Parathyroid adenoma (tissue), 2 donors: ENCODE data around the gene YJEFN3.

Source experiments
- H2AFZ ChIP-seq: fragments of 300-600 bp; sonication (generic); one replicate; pipeline ENCODE4 v1.7.0; 2017; ENCODE audit warnings: antibody characterized with exemption, mild to moderate bottlenecking
- H3K27ac ChIP-seq: fragments of 300-600 bp; sonication (generic); one replicate; pipeline ENCODE4 v1.7.0; 2017
- H3K27me3 ChIP-seq: fragments of 300-600 bp; sonication (generic); one replicate; pipeline ENCODE4 v1.7.0; 2017; ENCODE audit warnings: low read length; ENCODE audit not compliant: control insufficient read depth, insufficient read depth
- H3K36me3 ChIP-seq: fragments of 300-600 bp; sonication (generic); one replicate; pipeline ENCODE4 v1.7.0; 2017; ENCODE audit warnings: low read length; ENCODE audit not compliant: control insufficient read depth, insufficient read depth
- H3K4me1 ChIP-seq: fragments of 300-600 bp; sonication (generic); one replicate; pipeline ENCODE4 v1.7.0; 2017; ENCODE audit warnings: control low read depth
- H3K4me2 ChIP-seq: fragments of 300-600 bp; sonication (generic); one replicate; pipeline ENCODE4 v1.7.0; 2017; ENCODE audit warnings: low read length
- H3K4me3 ChIP-seq: fragments of 300-600 bp; sonication (generic); one replicate; pipeline ENCODE4 v1.7.0; 2017; ENCODE audit warnings: low read depth, low read length
- H3K79me2 ChIP-seq: fragments of 300-600 bp; sonication (generic); one replicate; pipeline ENCODE4 v1.7.0; 2017; ENCODE audit warnings: control low read depth
- H3K9ac ChIP-seq: fragments of 300-600 bp; sonication (generic); one replicate; pipeline ENCODE4 v1.7.0; 2017; ENCODE audit warnings: mild to moderate bottlenecking
- H3K9me3 ChIP-seq: fragments of 300-600 bp; sonication (generic); one replicate; pipeline ENCODE4 v1.7.0; 2017; ENCODE audit warnings: low read length; ENCODE audit not compliant: control insufficient read depth
- CTCF ChIP-seq: fragments of 300-600 bp; sonication (generic); IDR thresholded peaks from one replicate; pipeline ENCODE4 v1.7.0; 2017; ENCODE audit warnings: antibody characterized with exemption, mild to moderate bottlenecking
- donor health status: primary hyperparathyroidism.

Gene YJEFN3

GRCh38 chr19:19558636-19559035, 29.9 kb downstream of the YJEFN3 start:
- Histone ChIP-seq H3K79me2 (no peaks in the 10 kb centered on the region), H2AFZ (no peak overlapping the region), H3K4me2 (no peak overlapping the region), H3K9ac (no peak overlapping the region), H3K27ac (no peak overlapping the region), H3K36me3 (no peaks in the 10 kb centered on the region), H3K9me3 (no peaks in the 10 kb centered on the region), H3K4me3 (no peak overlapping the region), H3K4me1 (no peaks in the 10 kb centered on the region), H3K27me3 (no peaks in the 10 kb centered on the region)
- no peak for TF ChIP-seq CTCF

- H3K79me2 ChIP-seq, result no peaks in the 10 kb centered on the region
- H3K27me3 ChIP-seq, result no peaks in the 10 kb centered on the region
- H3K4me1 ChIP-seq, result no peaks in the 10 kb centered on the region
- no peak overlapping the region for H3K4me2 ChIP-seq
- H3K27ac ChIP-seq, result no peak overlapping the region
- H3K4me3 ChIP-seq, result no peak overlapping the region
- no peaks in the 10 kb centered on the region for H3K36me3 ChIP-seq
- no peak overlapping the region for H2AFZ ChIP-seq
- no peak for TF ChIP-seq CTCF
- H3K9me3 ChIP-seq, result no peaks in the 10 kb centered on the region
- no peak overlapping the region for H3K9ac ChIP-seq
Observed at GRCh38 chr19:19559931-19560330, 31.2 kb downstream of the YJEFN3 start.

- Histone ChIP-seq H3K27me3 (no peaks in the 10 kb centered on the region), H3K9me3 (no peaks in the 10 kb centered on the region), H3K4me1 (no peaks in the 10 kb centered on the region), H3K27ac (no peak overlapping the region), H3K36me3 (no peaks in the 10 kb centered on the region), H3K9ac (no peak overlapping the region), H3K4me3 (no peak overlapping the region), H3K4me2 (no peak overlapping the region), H3K79me2 (no peaks in the 10 kb centered on the region), H2AFZ (no peak overlapping the region)
- TF ChIP-seq CTCF, result no peak
Observed at GRCh38 chr19:19561946-19562664, 33.4 kb downstream of the YJEFN3 start.

- H3K79me2 ChIP-seq, result no peaks in the 10 kb centered on the region
- no peak overlapping the region for H2AFZ ChIP-seq
- no peak overlapping the region for H3K9ac ChIP-seq
- no peaks in the 10 kb centered on the region for H3K36me3 ChIP-seq
- no peaks in the 10 kb centered on the region for H3K9me3 ChIP-seq
- no peak overlapping the region for H3K4me2 ChIP-seq
- no peaks in the 10 kb centered on the region for H3K27me3 ChIP-seq
- H3K27ac ChIP-seq, result no peak overlapping the region
- no peaks in the 10 kb centered on the region for H3K4me1 ChIP-seq
- no peak overlapping the region for H3K4me3 ChIP-seq
- no peak for TF ChIP-seq CTCF
Observed at GRCh38 chr19:19562665-19563347, 34.1 kb downstream of the YJEFN3 start.
